Type B pancreatic cell (in vitro differentiated cells): ENCODE results near the gene C4A. TPM values are rescaled to one million over a fixed set of nuclear protein-coding genes. Genes with fewer than 3 reads are reported as not detected.

ENCODE experiments used
- DNase-seq: peaks from one replicate; pipeline ENCODE4 v3.0.0; 2021; ENCODE audit warnings: mixed read lengths; ENCODE audit not compliant: unreplicated experiment; ENCODE audit errors: extremely low spot score
- H3K27ac Mint-ChIP-seq: 2 replicates; pipeline ENCODE4 v1.8.0; 2021; ENCODE audit warnings: mild to moderate bottlenecking, mixed read lengths
- H3K27me3 Mint-ChIP-seq: 2 replicates; pipeline ENCODE4 v1.8.0; 2021; ENCODE audit warnings: mixed read lengths
- H3K36me3 Mint-ChIP-seq: 2 replicates; pipeline ENCODE4 v1.8.0; 2021; ENCODE audit warnings: mixed read lengths
- H3K4me1 Mint-ChIP-seq: one replicate; pipeline ENCODE4 v1.8.0; 2021; ENCODE audit warnings: mixed read lengths; ENCODE audit not compliant: unreplicated experiment
- H3K4me3 Mint-ChIP-seq: 2 replicates; pipeline ENCODE4 v1.8.0; 2021; ENCODE audit warnings: mild to moderate bottlenecking, mixed read lengths
- H3K9me3 Mint-ChIP-seq: 2 replicates; pipeline ENCODE4 v1.8.0; 2021; ENCODE audit warnings: mixed read lengths
- total RNA-seq: library from RNA; stranded (reverse); gene quantifications from 2 replicates; pipeline ENCODE4 v1.2.1, GENCODE V29; 2021; ENCODE audit warnings: low replicate concordance
- TF ChIP-seq, protein P1 (sequence below): fragments of 200-600 bp; sonication (generic); conservative IDR thresholded peaks from 2 replicates; pipeline ENCODE4 v1.5.0; 2021; ENCODE audit warnings: antibody characterized with exemption, mild to moderate bottlenecking

The C4A gene
- total RNA-seq, 1 donor from 2014 or later: 9.7 TPM

DNA sequence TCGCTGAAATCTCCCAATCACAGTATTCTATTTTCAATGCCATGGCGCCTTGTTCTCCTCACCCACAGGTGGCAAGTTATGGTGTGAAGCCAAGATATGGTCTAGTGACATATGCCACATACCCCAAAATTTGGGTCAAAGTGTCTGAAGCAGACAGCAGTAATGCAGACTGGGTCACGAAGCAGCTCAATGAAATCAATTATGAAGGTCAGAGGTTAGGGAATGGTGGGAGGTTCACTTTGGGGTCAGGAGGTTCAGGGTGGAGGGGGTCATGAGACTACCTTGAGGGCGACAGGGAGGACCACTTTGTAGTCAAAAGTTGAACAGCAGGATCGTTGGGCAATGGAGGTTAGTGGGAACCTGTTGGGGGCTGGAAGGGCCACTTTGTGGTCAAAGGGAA is 33.6 kb upstream of the C4A start:
- Mint-ChIP-seq H3K9me3 (no peaks in the 10 kb centered on the region), H3K27ac (no peak overlapping the region), H3K36me3 (peaks cover 6% of the 10 kb centered on the region), H3K4me3 (no peak overlapping the region), H3K27me3 (peaks cover 18% of the 10 kb centered on the region), H3K4me1 (peaks cover 5% of the 10 kb centered on the region)
- DNase-seq: no peak
- TF ChIP-seq, protein P1, sequence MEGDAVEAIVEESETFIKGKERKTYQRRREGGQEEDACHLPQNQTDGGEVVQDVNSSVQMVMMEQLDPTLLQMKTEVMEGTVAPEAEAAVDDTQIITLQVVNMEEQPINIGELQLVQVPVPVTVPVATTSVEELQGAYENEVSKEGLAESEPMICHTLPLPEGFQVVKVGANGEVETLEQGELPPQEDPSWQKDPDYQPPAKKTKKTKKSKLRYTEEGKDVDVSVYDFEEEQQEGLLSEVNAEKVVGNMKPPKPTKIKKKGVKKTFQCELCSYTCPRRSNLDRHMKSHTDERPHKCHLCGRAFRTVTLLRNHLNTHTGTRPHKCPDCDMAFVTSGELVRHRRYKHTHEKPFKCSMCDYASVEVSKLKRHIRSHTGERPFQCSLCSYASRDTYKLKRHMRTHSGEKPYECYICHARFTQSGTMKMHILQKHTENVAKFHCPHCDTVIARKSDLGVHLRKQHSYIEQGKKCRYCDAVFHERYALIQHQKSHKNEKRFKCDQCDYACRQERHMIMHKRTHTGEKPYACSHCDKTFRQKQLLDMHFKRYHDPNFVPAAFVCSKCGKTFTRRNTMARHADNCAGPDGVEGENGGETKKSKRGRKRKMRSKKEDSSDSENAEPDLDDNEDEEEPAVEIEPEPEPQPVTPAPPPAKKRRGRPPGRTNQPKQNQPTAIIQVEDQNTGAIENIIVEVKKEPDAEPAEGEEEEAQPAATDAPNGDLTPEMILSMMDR: no peak

DNA sequence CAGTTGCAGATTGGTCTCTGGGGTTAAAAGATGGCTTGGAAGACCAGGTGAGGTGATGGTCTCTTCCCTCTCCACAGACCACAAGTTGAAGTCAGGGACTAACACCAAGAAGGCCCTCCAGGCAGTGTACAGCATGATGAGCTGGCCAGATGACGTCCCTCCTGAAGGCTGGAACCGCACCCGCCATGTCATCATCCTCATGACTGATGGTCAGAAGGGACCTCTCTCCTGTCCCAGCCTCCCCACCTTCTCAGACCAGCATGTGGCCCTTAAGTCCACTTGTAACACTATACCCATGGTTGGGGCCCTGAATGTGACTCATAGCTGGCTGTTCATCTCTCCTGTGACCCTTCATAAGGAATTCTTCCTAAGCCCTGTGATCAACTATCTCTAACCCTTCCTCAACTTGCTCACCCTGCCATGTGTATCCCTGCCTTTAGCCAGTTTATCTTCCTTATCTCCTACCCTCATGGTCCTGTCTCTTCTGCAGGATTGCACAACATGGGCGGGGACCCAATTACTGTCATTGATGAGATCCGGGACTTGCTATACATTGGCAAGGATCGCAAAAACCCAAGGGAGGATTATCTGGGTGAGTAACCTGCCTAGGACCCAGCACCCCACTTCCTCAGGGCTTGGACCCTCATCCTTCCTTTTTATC is 33.0 kb upstream of the C4A start:
- H3K36me3 Mint-ChIP-seq: peaks cover 9% of the 10 kb centered on the region
- H3K27ac Mint-ChIP-seq: peak overlapping the region; percentile 32
- DNase-seq: no peak
- H3K4me1 Mint-ChIP-seq: peaks cover 5% of the 10 kb centered on the region
- no peaks in the 10 kb centered on the region for H3K9me3 Mint-ChIP-seq
- H3K27me3 Mint-ChIP-seq: peaks cover 18% of the 10 kb centered on the region
- no peak overlapping the region for H3K4me3 Mint-ChIP-seq
- TF ChIP-seq, protein P1: no peak

DNA sequence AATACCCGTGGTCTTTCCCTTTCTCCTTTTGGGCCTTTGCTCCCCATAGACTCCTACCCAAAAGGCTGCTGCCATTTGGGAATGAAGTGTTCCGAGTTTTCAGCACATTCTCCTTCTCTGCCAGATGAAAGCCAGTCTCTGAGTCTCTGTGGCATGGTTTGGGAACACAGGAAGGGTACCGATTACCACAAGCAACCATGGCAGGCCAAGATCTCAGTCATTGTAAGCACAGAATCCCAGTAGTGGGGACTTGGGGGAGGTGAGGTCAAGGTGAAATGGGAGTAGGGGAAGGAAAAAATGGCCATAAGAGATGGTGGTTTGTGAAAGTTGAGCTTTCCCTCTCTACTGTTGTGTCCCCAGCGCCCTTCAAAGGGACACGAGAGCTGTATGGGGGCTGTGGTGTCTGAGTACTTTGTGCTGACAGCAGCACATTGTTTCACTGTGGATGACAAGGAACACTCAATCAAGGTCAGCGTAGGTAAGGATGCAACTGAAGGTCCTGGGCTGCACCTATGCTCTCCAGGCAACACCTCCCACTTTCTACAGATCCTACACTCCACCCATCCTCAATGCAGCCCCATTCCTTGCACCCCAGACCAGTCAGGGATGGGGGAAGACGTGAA is 31.8 kb upstream of the C4A start:
- no peak for DNase-seq
- Mint-ChIP-seq H3K4me3 (no peak overlapping the region), H3K9me3 (no peaks in the 10 kb centered on the region), H3K36me3 (peaks cover 14% of the 10 kb centered on the region), H3K27me3 (peaks cover 13% of the 10 kb centered on the region), H3K27ac (peak overlapping the region; percentile 32), H3K4me1 (peaks cover 5% of the 10 kb centered on the region)
- TF ChIP-seq, protein P1: no peak

DNA sequence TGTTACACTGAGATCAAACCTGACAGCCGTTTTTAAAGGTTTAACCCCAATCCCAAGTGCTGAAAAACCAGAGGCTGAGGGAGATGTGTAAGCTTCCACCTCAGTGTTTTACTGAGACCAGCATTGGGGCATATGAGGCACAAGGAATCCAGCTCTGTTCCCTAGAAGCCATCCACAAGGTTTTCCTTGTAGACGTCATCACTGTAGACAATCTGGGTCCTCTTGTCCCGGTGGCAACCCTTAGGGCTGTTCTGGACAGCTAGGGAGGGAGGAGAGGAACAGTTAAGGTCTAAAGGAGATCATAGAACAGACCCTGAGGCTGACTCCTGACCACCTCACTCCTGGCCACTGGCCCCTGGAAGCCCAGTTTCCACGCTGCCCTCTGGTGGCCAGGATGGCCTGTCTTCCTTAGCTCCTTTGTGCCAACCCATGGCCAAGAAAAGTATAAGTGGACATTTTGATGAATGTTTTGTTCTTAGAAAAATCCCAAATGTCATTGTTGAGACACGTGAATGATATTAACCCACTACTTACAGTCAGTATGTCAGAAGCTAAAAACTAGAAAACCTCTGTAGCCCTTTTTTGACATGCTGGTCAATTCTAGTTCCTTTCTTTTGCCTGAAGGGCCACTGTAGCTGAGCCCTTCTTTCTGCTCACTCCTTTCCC is 29.6 kb upstream of the C4A start:
- TF ChIP-seq, protein P1: peak; percentile 81
- DNase-seq: no peak
- H3K27ac Mint-ChIP-seq: no peak overlapping the region
- H3K4me3 Mint-ChIP-seq: no peak overlapping the region
- no peaks in the 10 kb centered on the region for H3K9me3 Mint-ChIP-seq
- peaks cover under 1% of the 10 kb centered on the region for H3K4me1 Mint-ChIP-seq
- no peaks in the 10 kb centered on the region for H3K27me3 Mint-ChIP-seq
- peaks cover 17% of the 10 kb centered on the region for H3K36me3 Mint-ChIP-seq

DNA sequence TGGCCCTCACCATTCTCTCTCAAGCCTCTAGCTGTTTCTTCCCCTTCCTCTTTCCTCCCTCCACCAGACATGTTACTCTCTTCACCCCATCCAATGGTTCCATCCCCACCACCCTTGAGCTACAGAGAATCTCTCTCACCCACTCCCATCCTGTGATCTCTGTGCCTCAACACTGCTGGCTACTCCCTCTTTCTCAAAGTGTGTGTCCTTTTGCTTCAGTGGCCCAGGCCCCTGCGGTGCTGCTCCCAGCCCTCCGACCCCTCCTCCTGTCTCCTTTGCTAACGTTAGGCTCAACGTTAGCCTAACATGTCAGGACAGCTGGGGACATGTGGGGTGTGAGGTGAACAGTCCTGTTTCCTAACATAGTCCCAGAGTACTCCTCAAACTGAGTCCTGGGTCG is 29.0 kb upstream of the C4A start:
- TF ChIP-seq, protein P1: no peak
- no peaks in the 10 kb centered on the region for H3K27me3 Mint-ChIP-seq
- no peak for DNase-seq
- no peak overlapping the region for H3K4me3 Mint-ChIP-seq
- peaks cover 23% of the 10 kb centered on the region for H3K36me3 Mint-ChIP-seq
- no peaks in the 10 kb centered on the region for H3K9me3 Mint-ChIP-seq
- peaks cover 7% of the 10 kb centered on the region for H3K4me1 Mint-ChIP-seq
- H3K27ac Mint-ChIP-seq: no peak overlapping the region
